OCI-LY1 (cell line): ENCODE results near the gene NLRP6.
A peak's percentile ranks its signal among the peaks of the same experiment; 100 is the strongest.

ENCODE experiments used
- H2AFZ ChIP-seq: fragments of 200-600 bp; sonication (generic), shearing (Covaris generic); 2 replicates; pipeline ENCODE4 v1.6.0; 2014; ENCODE audit warnings: antibody characterized with exemption, mild to moderate bottlenecking, low read length
- H3F3A ChIP-seq: fragments of 200-600 bp; sonication (generic), shearing (Covaris generic); 2 replicates; pipeline ENCODE4 v1.6.0; 2014; ENCODE audit warnings: mild to moderate bottlenecking, antibody characterized with exemption, low read length, moderate library complexity; ENCODE audit not compliant: insufficient read depth
- H3K27ac ChIP-seq: fragments of 200-600 bp; sonication (generic); 2 replicates; pipeline ENCODE4 v1.5.1; 2014; ENCODE audit warnings: low read length, mixed run types, mild to moderate bottlenecking, low read depth; ENCODE audit not compliant: poor library complexity, severe bottlenecking
- H3K27me3 ChIP-seq: fragments of 200-600 bp; sonication (generic); 2 replicates; pipeline ENCODE4 v1.6.0; 2014; ENCODE audit warnings: antibody characterized with exemption, mild to moderate bottlenecking, low read length, moderate library complexity; ENCODE audit not compliant: insufficient read depth
- H3K36me3 ChIP-seq: fragments of 200-600 bp; sonication (generic); 2 replicates; pipeline ENCODE4 v1.6.1; 2014; ENCODE audit warnings: mild to moderate bottlenecking, antibody characterized with exemption, low read length, moderate library complexity, mixed read lengths; ENCODE audit not compliant: insufficient read depth
- H3K4me1 ChIP-seq: fragments of 200-600 bp; sonication (generic); 2 replicates; pipeline ENCODE4 v1.5.1; 2014; ENCODE audit warnings: mild to moderate bottlenecking, low read length, moderate library complexity; ENCODE audit not compliant: insufficient read depth, severe bottlenecking
- H3K4me2 ChIP-seq: fragments of 200-600 bp; sonication (generic), shearing (Covaris generic); 2 replicates; pipeline ENCODE4 v1.6.1; 2014; ENCODE audit warnings: low read length
- H3K4me3 ChIP-seq: fragments of 200-600 bp; sonication (generic); 2 replicates; pipeline ENCODE4 v1.5.1; 2014; ENCODE audit warnings: low read length, low read depth, mild to moderate bottlenecking, mixed read lengths; ENCODE audit not compliant: poor library complexity, severe bottlenecking
- H3K79me2 ChIP-seq: fragments of 200-600 bp; shearing (Covaris generic); 2 replicates; pipeline ENCODE4 v1.6.1; 2016; ENCODE audit warnings: mixed run types, low read length, mixed read lengths; ENCODE audit not compliant: insufficient read depth
- H3K9ac ChIP-seq: fragments of 200-600 bp; sonication (generic), shearing (Covaris generic); 2 replicates; pipeline ENCODE4 v1.6.1; 2014; ENCODE audit warnings: mild to moderate bottlenecking, low read length, mixed read lengths
- H3K9me2 ChIP-seq: fragments of 200-600 bp; sonication (generic), shearing (Covaris generic); 2 replicates; pipeline ENCODE4 v1.6.1; 2014; ENCODE audit warnings: low read depth, mild to moderate bottlenecking, low read length, mixed read lengths
- H3K9me3 ChIP-seq: fragments of 200-600 bp; shearing (Covaris generic); 2 replicates; pipeline ENCODE4 v1.6.1; 2014; ENCODE audit warnings: low read length, mixed read lengths
- H4K20me1 ChIP-seq: fragments of 200-600 bp; sonication (generic), shearing (Covaris generic); 2 replicates; pipeline ENCODE4 v1.6.0; 2016; ENCODE audit warnings: mild to moderate bottlenecking, low read length; ENCODE audit not compliant: insufficient read depth
- CTCF ChIP-seq: fragments of 200-600 bp; sonication (generic), shearing (Covaris generic); IDR thresholded peaks from 2 replicates; pipeline ENCODE4 v1.5.1; 2017; ENCODE audit warnings: mild to moderate bottlenecking, antibody characterized with exemption, low read length, moderate library complexity, mixed read lengths
- EZH2 ChIP-seq: fragments of 200-600 bp; sonication (generic), shearing (Covaris generic); IDR thresholded peaks from 2 replicates; pipeline ENCODE4 v1.8.0; 2017; ENCODE audit warnings: borderline replicate concordance, mixed run types, mild to moderate bottlenecking, antibody characterized with exemption, low read length, moderate library complexity, mixed read lengths

Gene NLRP6

GRCh38 chr11:290621-291231 lies 12.5 kb downstream of the NLRP6 start:
- peaks cover 31% of the 10 kb centered on the region for H3K4me1 ChIP-seq
- TF ChIP-seq CTCF (no peak), EZH2 (no peak)
- peak overlapping the region; percentile 60; the same call in 1 of the 2 replicates for H3K4me2 ChIP-seq
- H3K27me3 ChIP-seq, result peaks cover 4% of the 10 kb centered on the region; the same call in 1 of the 2 replicates
- no peak overlapping the region for H3K4me3 ChIP-seq
- H3K9ac ChIP-seq, result no peak overlapping the region
- peaks cover 15% of the 10 kb centered on the region for H3K36me3 ChIP-seq
- H3K9me3 ChIP-seq, result no peaks in the 10 kb centered on the region
- H3K27ac ChIP-seq, result no peak overlapping the region
- H3F3A ChIP-seq, result no peaks in the 10 kb centered on the region
- H3K9me2 ChIP-seq, result no peaks in the 10 kb centered on the region
- no peaks in the 10 kb centered on the region for H3K79me2 ChIP-seq
- no peak overlapping the region for H2AFZ ChIP-seq
- no peaks in the 10 kb centered on the region for H4K20me1 ChIP-seq

- Histone ChIP-seq H3K4me2 (no peak overlapping the region), H3K36me3 (peaks cover 15% of the 10 kb centered on the region), H2AFZ (no peak overlapping the region), H3K27ac (no peak overlapping the region), H3K9me3 (no peaks in the 10 kb centered on the region), H3K4me1 (peaks cover 31% of the 10 kb centered on the region), H3K9ac (no peak overlapping the region), H3K4me3 (no peak overlapping the region), H3K79me2 (no peaks in the 10 kb centered on the region), H3F3A (no peaks in the 10 kb centered on the region), H4K20me1 (no peaks in the 10 kb centered on the region), H3K27me3 (no peaks in the 10 kb centered on the region), H3K9me2 (no peaks in the 10 kb centered on the region)
- TF ChIP-seq EZH2, result no peak
- TF ChIP-seq CTCF, result no peak
These were observed 13.3 kb downstream of the NLRP6 start for GRCh38 chr11:291281-292210.

GRCh38 chr11:292211-293121 lies 14.3 kb downstream of the NLRP6 start:
- Histone ChIP-seq H3F3A (no peaks in the 10 kb centered on the region), H3K9me3 (no peaks in the 10 kb centered on the region), H3K36me3 (peaks cover 15% of the 10 kb centered on the region), H3K27me3 (0 out of 2 replicates have a peak, but pooled peaks cover under 1% of the 10 kb centered on the region), H4K20me1 (no peaks in the 10 kb centered on the region), H3K9me2 (no peaks in the 10 kb centered on the region), H3K79me2 (no peaks in the 10 kb centered on the region), H3K4me3 (no peak overlapping the region), H3K4me1 (peaks cover 24% of the 10 kb centered on the region), H3K4me2 (no peak overlapping the region), H2AFZ (no peak overlapping the region), H3K27ac (no peak overlapping the region), H3K9ac (no peak overlapping the region)
- TF ChIP-seq EZH2 (no peak), CTCF (no peak)
